Islet of Langerhans (tissue), 1 donor: ENCODE data around the gene PTCHD1.

Experiments used
- FAIRE-seq: peaks from one replicate; lab custom pipeline; 2011; peaks lifted over from hg19 to GRCh38; lab: Jason Lieb, UNC

PTCHD1 gene

DNA sequence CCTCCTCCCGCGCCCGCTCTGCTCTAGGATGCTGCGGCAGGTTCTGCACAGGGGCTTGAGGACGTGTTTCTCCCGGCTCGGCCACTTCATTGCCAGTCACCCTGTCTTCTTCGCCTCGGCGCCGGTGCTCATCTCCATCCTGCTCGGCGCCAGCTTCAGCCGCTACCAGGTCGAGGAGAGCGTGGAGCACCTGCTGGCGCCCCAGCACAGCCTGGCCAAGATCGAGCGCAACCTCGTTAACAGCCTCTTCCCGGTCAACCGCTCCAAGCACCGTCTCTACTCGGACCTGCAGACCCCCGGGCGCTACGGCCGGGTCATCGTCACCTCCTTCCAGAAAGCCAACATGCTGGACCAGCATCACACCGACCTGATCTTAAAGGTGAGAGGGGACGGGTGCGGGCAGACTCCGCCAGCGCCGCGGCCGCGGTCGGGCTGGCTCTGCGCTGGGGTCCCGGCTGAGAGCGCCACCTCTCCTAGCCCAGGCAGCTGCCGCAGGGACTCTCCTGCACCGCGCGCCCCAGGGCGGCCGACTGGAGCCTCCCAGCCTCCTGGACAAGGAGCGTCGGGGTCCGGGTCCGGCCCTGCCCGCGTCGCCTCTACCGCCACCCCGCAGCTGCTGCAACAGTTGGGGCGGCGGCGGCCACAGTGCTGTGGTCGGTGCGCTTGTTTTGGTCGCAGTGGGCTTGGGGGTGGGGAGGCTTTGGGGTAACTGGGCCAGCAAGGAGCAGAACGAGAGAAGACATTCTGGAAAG is at the start of gene PTCHD1:
TSS of gene PTCHD1 (plus strand) at position 2 of the 752 bp plus-strand sequence. CDS start at position 29, 27 bp downstream.
- no peak for FAIRE-seq

DNA sequence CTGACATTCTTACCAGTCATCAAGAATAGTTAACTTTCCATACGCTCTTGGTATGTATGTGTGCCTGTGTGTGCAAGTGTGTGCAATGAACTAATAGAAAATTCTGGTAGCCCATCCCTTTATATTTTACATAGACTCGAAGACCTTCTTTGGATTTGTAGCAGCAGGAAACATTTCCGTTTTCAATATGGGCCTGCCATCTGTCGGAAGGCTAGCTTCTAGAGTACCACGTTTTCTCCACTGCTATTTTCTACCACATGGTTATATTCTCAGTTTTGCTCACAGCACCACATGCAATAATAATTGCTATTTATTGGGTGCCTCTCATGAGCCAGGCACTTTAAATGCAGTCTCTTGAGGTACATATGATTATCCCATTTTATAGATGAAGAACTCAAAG is 47.9 kb upstream of the PTCHD1 start:
- FAIRE-seq, result no peak

DNA sequence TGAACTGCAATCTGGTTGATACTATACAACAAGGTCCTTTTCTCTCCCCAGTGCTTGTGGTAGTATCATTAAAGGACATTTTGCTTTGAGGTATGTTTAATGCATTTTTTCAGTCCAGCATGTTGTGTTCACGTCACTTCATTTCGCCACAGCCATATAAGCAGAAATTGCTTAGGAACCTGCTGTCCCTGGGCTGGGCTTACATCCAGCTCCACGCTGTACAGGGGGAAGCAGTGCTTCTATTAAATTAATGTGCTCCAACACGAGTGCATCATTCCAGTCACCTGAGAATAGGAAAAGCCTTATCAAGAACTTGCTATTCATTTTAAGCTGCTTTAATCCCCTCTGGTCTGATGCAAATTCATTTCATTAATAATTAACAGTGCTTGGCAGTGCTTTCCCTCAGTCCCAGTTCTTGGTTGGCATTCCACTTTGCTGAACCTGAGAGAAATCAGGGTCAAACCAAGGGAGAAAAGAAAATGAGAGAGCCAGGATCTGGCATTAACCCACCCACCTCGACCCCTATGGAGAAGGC is 47.4 kb upstream of the PTCHD1 start:
- peak; percentile 5 for FAIRE-seq

DNA sequence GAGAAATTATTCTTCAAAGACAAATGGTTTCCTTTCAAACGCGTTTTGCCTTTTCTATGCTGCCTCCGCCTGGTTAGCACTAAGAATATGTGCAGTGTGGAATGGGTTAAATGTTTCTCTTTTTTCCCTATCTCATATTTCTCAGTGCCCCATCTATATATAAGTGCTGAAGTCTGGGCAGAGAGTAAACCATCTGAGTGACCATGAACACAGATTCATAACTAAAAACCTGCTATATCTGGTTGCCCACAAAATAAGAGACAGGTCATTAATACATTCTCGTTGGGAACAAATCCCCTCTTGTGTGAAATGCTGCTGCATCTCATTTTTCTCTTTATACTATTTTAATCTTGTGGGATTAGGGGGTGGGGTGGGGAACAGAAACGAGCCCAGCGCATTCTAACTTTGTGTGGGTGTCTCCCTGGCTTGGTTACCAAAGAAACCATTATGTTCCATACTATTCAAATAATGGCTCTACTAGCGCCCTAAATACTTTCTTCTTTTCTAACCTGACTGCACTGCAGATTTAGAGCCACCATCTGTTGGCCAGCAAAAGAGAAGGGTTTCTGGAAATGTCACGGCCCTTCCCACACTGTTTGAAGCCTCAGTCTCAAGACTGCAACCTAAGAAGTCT is 42.2 kb upstream of the PTCHD1 start:
- FAIRE-seq, result no peak

DNA sequence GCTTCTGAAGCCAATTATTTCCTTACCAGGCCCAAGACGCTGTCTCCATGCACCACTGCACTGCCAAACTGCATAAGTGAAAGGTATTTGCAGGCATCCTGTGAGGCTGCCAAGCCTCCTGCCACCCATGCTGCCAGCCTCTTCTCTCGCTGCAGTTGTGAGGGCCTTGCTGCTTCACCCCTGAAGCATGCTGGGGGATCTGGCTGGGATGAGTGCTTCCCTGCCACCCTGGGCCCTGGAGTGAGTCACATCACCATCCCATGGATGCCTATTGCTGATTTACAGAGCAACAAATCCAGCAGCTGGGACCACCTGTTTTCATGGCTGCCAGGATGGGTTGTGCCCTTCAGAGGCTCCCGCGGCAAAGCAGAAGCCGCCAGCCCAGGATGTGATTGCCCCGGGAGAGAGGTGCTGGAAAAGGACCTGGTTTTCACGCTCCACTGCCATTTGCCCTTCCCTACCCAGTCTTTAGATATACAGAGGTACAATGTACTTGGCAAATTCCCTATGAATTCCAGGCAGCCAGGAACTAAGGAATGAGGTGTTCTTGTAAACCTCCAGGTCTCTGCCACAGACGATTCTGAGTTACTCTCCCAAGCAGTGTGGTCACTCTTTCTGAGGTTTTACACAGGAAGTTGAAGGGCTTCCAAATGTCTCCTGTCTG is 41.5 kb upstream of the PTCHD1 start:
- FAIRE-seq, result no peak

GRCh38 chrX:23304881-23305280 is 29.8 kb upstream of the PTCHD1 start:
- FAIRE-seq, result no peak

GRCh38 chrX:23311731-23312130 is 22.9 kb upstream of the PTCHD1 start:
- no peak for FAIRE-seq

DNA sequence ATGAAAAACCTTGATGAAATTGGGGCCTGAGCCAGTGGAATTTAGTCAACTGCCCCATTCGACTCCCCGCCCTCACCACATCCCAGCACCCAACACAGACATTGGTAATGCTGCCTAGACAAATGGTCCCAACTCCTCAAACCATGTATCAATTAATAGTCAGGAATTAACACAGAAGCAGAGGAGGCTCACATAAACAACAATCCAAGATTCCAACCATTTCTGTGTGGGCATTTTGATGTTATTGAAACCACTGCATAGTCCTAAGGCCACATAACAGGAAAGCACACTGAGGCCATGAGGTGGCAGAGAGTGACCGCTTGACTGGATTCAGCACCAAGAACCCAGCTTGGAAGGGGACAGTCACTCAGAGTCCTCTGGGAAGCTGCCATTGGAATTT is 22.5 kb upstream of the PTCHD1 start:
- no peak for FAIRE-seq

DNA sequence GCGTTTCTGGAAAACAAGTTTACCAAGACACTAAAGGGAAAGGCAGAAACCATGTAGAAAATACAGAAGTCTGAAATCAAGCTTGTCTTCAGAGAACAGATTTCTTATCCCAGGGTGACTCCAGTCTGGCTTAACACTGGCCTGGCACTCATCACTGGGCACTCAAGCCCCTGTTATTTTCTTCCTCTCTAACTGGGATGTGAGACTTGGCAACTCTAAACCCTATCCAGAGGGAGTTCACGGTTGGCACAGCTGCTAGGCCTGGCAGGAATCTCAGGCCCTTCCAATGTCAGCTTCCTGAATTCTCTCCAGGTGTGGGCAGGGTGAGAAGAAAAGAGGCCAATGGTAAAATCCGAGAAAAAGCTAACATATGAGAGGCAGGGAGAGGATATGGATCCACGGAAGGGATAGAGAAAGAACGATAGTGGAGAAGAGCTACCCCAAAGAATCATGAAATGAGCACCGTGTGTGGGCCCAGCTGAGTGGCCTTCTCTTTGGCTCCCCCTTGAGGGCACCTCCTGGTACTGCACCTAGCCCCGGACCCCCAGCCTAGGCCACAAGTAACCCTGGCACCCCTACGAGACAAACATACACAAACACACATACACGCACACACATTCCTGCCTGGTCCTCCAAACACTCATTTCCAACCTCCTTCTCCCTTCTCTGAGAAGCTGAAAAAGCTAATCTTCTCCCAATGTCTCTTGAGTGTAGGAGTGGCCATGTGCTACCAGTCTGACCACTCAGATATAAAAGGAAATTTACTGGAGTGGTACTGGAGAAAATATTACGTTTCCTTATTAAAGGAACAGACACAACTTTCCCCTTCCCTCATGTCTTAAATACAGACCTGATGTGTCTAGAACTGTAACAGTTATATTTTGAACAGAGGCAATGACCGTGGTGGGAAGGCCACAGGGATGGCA is 16.6 kb upstream of the PTCHD1 start:
- FAIRE-seq, result no peak

- no peak for FAIRE-seq
Measured at GRCh38 chrX:23327104-23327503, 7.5 kb upstream of the PTCHD1 start.

- FAIRE-seq, result no peak
Measured at GRCh38 chrX:23331701-23332100, 2.9 kb upstream of the PTCHD1 start.

DNA sequence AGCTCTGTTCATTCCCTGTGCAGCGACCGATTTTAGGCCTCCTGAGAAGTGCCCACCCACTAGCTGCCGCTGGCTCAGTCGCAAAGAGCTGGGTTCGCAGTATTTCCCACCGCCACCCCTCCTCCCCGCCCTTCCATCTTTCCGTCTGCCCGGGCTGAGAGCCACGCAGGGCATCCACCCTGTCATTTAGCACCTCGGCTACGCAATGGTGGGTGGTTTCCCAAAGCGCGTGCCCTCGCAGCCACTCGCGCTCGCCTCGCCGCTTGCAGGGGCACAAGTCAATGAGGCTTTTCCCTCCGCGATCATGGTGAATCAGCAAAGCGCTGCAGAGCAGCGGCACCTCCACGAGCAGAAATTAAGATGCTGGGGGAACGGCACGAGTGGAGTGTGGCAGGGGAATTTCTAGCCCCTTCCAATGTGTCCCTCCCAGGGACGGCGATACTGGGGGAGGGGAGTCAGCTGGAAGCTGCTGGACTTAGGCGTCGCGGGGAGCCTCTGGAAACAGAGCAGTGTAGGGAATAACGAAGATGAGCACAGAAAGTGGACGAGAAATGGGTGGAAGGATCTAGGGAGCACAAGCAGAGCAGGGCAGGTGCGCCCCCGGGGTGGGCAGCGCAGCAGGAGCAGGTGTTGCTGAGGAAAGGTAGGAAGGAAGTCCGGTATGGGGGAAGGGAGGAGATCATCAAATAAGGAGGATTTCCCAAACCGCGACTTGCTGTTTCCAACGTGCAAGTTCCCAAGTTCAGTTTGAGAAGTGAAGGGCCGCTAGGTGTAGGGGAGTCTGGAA is 2.4 kb upstream of the PTCHD1 start:
- FAIRE-seq, result no peak

DNA sequence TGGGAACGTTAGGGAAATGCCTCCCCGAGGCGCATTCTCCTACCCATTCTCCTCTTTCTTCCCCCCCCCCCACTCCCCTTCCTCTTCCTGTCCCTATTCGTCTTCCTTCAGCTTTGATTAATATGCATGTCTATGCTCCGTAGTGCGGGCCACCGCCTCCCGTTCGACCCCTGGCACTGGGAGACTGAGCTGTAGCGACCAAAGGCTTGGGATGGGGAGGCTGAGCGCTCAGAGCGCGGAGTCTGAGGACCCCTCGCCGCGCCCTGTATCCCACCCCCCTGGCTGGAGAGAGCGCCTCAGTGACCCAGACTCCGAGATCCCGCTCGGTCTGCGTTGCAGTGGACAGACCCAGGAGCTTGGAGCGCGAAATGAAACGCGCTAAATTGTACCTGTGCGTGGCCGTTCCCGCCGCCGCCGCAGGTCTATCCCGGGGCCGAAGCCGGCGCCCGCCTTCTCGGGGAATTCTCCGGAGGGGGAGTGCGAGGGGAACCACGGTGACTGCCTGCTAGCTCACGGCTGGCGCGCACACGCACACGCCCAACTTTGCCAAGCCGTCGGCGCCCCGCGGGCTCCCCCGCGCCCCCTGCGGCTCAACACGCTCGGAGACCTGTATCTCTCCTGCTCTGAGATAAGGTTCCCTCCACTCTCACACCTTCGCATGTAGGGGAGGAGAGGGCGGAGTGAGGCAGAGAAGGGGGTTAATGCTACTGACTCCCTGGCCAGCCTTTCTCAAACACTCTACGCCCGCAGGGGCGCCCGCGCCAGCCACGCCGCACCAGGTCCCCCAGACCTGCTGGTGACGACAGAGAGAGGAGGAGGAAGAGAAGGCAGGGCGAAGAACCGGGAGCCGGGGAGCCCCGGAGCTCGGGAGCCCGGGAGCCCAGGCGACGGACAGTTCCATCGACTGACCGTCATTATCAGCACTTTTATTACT is 1.5 kb upstream of the PTCHD1 start:
- no peak for FAIRE-seq

DNA sequence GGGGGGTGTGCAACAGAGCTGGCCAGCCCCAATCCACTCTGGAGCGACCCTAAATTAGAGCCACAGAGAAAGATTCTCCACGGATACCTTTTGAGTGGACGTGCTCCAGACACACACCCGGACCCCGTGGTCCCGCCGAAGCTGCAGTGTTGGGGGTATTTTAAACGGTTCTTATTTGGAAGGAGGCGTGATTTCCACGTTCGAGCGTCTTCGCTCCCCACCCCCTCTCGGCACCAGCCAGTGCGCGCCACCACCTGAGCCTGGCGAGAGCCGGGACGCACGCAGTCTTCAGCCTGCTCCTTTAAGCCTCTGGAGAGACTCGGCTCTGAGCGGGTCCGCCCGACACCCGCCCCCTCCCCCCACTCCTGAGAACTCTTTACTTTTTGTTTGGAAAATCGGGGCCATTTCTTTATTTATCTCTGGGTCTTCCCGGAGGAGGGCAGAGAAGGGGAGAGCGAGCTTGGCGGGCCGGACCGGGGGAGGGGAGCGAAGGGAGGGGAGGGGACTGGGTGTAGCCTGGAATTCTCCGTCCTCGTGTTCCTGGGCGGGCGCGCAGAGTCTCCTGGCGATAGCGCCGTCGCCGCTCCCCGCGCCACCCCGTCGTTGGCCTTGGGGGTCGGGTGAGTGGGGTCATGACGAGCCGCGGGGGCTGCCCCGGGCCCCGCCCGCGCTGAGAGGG is 668 bp upstream of the PTCHD1 start:
- no peak for FAIRE-seq

DNA sequence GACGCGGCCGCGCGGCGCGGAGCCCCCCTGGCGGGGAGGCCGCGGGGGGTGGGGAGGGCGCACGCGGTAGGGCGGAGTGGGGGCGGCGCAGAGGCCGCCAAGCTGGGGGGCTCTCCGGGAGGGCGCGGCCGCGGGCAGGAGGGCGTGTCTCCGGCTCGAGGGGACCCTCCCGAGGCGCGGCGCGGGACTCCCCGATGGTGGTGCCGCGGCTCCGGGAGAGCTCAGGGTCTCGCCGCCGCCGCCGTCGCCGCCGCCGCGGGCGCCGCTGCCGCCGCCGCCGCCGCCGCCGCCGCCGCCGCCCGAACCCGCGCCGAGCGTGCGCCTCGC is 165 bp upstream of the PTCHD1 start:
- no peak for FAIRE-seq

DNA sequence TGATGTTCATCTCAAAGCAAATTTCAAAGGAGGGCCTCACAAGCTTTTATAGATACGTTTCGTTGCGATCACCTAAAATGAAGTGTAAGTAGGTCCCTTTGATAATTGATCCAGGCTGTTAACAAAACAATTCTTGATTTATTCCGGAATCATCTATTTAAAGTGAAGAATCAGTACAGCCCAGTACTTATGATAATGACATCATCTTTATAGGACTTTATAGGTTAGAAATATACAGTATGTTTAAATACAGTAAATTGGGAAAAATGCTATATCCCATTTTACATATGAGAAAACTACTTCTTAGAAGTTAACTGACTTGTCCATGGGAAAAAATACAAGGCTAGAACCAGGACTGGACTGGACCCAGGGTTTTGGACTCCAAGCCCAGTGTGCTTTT is 3.7 kb downstream of the PTCHD1 start:
- no peak for FAIRE-seq

- no peak for FAIRE-seq
Measured at GRCh38 chrX:23341452-23341851, 6.8 kb downstream of the PTCHD1 start.

DNA sequence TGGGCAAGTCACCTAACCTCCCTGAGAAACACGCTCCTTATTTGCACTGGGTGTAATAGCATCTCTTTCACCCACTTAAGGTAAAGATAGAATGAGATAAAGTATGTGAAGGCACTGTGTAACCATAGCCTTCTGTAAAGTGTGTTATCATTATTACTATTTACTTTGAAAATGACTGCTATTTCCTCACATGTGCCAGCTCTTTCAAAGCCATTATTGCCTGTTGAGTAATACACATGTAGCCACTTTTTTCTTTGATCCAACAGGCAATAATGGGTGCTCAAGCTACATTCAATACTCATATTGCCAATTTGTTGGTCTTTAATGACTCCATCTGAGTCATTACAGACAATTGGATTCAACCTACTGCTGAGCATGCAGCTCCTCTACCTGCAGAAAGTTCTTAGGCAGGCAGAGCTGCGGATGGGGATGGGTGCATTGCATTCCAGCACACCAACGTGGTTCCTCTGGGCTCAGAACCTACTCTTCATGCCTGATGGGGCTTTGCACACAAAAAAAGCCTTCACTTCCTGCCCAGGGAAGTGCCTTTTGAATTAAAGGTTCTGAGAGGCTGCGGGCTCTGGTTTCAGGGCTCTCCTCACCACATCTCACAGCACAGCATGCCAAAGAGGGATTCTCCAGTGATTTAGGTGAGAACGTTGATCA is 9.7 kb downstream of the PTCHD1 start:
- FAIRE-seq, result no peak

DNA sequence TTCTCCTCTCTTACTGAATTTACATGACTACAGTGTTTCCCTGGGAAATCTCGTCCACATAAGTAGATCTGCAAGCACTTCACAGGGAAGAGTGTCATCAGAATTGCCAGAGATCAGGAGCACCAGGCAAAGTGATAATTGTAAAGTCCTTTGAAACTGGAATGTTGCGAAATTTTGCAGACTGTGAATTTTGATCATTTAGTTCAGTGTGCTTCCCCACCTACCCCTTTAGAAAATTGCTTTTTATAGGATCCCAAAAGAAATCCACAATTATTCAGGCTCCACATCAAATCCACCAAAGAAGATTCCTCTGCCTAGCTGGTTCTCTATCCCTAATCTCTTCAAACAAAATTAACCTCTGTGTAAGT is 10.2 kb downstream of the PTCHD1 start:
- no peak for FAIRE-seq
